NCI-H1417 treated with DMSO at 0.1 percent for 48 hours (cell line): ENCODE results near the gene WHAMM.
"Not testable (repeated sequence)": the region's sequence is repeated elsewhere in the genome, so short reads cannot be mapped to it uniquely, and the experiment has no call there.

Experiments
- DNase-seq: peaks from one replicate; lab custom pipeline; 2025; lab: John Stamatoyannopoulos, UW

The WHAMM gene

GRCh38 chr15:82838096-82838735 is 28.8 kb downstream of the WHAMM start:
- DNase-seq: no peak

DNA sequence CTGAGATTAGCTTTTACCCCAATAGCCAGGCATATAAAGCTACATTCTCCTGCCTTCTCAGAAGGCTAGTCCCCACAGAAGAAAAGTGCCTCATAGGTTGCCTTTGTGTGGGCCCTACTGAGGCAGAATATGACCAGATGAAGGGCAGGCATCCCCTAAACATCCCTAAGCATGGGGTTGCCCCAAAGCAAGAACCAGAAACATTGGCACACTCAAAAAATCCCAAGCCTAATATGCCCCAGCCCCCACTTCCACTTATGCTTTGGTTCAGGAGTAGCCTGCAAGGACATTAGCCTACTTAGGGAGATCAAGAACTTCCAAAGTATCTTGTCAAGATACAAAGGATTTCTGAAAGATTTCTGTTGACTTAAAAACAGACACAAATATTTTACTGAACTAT is 29.7 kb downstream of the WHAMM start:
- no peak for DNase-seq

- DNase-seq: no peak
Observed at GRCh38 chr15:82840166-82840565, 30.7 kb downstream of the WHAMM start.

- DNase-seq: no peak
Observed at GRCh38 chr15:82843566-82843965, 34.1 kb downstream of the WHAMM start.

DNA sequence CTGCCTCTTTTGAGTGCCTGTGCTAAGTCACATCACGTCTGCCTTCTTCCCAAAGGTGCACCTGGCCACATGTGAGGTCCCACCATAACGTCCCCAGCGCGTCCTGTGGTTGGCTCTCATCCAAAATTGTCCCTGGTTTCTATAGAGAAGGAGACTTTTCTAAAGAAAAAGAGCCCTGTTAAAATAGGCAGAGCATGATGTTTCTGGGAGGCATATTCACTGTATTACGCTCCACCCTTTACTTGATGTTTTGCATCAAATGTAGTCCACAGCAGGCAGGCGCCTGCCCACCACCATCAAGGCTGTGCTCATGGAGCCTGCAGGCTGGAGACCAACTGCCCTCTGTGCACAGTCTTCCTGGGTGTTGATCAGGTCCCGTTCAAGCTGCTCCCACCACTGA is 36.3 kb downstream of the WHAMM start:
- no peak for DNase-seq

DNA sequence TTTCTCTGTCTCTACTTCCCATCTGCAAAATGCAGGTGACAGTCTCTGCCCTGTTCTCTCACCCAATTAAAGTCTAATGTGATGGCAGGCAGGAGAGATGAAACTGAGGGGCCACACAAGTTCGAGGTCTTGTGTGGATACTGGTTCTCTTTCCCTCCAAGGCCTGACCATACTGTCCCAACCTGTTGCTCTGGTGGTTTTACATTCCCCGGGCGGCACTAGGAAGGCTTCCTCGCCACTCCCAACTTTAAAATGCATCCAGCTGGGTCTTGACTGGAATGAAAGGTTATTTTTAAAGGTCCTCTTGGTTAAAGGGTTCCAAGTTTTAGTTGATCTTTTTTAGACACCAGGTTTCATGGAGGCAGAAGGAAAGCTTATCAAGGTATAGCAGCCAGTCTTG is 37.2 kb downstream of the WHAMM start:
- no peak for DNase-seq

DNA sequence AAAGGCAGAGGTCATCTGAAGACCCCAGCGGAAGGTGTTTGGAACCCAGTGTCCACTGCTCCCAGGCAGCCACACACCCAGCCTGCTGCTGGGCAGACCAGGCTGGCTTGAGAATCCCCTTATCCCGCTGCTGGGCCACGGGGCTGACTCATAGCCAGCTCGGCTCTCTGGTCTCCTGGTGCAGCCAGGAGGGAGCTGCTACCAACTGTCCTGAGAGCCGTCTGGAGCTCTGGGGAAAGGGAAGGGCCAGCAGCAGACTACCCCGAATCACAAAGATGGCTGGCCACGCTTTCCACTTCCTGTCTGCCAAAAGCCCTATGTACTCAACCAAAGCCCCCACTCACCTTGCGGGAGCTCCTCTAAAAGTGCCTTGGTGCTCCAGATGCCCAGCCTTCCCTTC is 38.3 kb downstream of the WHAMM start:
- no peak for DNase-seq

- no peak for DNase-seq
Observed at GRCh38 chr15:82848241-82848993, 39.0 kb downstream of the WHAMM start.

- DNase-seq: no peak
Observed at GRCh38 chr15:82849556-82850512, 40.4 kb downstream of the WHAMM start.

DNA sequence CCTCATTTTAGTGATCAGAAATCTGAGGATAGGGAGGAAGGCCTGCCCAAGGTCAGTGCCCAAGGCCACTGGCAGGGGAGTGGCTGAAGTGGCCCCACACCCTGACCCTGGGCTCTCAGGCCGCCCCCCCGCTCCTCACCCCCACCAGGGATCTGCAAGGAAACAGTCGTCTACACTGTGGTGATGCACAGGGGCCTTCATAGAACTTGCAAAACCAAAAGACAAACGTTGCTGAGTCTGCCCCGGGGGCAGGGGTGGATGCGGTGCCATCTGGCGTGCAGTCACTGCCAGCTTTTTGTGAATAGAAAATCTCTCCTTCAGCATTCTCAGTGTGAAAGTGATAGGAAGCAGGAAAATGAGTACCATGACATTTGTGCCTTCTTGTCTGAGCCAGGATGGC is 41.3 kb downstream of the WHAMM start:
- DNase-seq: no peak

DNA sequence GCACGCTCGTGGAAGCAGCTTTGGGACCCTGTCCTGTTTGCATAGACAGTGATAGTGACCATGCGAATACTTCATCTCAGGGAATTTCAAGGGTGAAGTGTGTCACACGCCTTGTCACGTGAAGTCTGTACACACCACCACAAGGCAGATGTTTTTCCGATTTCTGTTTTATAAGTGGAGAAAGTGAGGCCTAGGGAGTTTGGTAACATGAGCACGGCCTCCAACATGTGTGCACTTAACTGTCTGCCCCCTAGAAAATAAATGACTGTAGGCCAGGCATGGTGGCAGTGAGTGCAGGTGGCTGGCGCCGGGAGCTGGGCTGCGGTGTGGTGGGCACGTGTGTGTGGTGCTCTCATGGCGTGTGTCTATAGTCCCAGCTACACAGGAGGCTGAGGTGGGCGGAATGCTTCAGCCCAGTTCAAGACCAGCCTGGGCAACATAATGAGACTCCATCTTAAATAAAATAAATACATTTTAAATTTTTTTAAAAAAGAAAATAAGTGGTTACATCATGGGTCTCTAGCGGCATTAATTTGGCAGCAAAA is 42.0 kb downstream of the WHAMM start:
- DNase-seq: no peak

DNA sequence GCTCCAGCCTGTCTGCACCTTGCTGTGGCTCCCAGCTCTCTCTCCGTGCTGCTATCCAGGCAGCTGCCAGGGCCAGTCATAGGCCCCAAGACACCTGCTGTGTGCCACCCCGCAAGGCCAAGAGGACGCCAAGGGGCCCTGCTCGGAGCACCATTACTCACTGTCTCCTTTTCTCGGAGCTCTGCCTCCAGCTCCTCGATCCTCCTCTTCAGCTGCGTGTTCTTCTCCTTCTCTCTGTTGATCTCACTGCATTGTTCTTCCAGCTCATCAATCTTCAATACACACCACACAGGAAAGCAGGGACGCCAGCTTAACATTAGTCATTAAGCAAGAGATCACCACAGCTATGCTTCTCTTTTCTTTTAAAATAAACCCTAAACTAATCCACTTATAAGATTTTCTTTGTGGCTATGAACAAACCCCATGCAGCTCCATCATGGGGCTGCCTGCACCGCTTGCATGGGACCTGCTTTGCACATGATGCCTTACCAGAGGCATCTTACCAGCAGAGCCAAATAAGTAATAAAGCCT is 42.6 kb downstream of the WHAMM start:
- DNase-seq: no peak

DNA sequence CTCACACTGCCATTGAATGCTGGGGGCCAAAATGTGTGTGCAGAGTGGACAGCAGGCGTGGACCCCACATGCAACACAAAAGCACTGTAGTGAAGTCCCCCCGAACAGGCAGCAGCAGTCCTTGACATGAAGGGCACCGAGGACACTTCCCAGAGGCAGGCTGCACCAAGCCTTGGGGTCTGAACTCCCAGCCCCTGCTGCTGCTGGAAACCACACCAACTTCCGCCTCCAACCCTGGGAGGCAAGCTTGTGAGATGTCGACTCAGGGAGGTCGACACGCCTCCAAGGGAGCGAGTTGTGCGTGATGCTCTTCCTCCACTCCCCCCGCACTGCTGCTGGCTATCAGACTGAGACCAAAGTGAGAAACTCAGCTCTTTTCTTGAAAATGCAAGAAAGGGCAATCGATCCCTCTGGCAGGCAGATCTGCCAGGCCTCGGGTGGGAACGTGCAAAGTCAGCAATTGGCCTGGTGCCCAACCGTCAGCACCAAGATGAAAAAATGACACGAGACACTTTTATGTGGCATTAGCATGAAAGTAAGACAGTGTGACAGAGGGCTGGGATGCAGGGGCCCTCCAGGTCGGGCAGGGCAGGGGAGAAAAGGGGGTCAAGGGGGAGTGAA is 43.6 kb downstream of the WHAMM start:
- no peak for DNase-seq

DNA sequence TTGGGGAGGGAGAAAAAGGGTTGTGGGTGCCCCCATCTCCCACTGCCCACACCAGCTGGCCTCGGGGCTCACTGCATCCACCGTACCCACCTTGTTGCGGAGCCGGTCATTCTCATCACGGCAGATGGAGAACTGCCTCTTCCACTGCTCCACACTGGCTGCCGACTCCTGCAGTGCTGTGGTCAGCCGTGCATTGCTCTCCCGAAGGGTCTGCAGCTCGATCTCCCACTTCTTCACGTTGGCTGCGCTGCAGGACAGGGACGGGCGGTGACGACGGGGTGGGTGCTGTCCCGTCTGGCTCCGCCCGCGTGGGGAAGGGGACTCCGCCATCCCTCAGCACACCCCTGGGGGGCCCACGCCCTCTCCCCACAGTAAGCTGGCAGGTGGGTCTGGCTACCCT is 45.1 kb downstream of the WHAMM start:
- no peak for DNase-seq

DNA sequence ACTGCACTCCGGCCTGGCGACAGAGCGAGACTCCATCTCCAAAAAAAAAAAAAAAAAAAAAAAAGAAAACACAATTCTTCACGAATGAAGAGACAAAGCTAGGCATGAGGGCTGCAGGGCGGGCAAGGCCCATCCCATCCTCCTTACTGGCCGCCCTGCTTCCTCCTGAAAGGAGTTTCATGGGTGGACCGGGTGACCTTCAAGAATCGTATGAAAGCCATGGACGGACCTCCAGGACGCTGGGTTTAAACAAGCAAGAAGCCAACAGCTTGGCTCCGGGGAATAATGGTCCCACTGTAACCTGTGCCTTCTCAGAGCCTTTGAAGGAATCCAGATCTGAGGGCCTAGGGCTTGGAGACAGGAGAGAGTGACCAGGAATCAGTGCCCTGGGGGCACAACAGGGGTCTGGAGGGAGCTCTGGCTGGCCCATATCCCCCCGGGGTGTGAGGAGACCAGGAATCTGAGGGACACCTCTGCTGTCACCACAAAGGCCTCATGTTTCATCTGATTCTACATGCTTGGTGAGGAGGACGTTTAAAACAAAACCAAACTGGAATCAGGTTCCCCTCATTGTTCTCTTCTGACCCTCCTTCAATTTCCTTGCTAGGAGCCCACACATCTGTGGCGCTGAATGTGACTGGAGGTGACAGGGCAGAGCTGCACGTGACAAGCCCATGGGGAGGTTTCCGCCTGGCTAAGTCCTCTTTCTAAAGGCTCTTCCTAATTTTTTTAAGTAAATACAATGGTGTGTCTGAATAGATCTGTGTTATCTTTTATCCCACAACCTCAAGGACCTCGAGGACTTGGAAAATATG is 46.1 kb downstream of the WHAMM start:
- no peak for DNase-seq

- no peak for DNase-seq
Observed at GRCh38 chr15:82856397-82857170, 47.2 kb downstream of the WHAMM start.

DNA sequence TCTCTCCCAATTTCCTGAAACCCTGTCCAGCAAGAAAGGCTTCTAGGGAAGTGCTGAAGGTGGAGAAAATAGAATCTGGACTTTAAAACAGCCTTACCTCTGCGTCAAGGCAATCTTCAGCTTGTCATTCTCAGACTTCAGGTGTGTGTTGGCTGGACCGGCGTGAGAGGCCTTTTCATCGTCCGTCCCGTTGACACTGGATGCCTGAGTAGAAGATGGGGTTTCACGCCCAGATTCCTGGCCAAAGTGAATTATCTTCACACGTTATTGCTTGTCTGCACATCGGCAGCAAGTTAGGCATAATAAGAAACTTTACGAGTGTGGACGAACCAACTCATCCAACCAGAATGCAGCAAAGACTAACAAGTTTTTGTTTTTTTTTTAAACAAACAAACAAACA is 49.5 kb downstream of the WHAMM start:
- no peak for DNase-seq

- no peak for DNase-seq
Observed at GRCh38 chr15:82862886-82863285, 53.5 kb downstream of the WHAMM start.

- no peak for DNase-seq
Observed at GRCh38 chr15:82864967-82865366, 55.5 kb downstream of the WHAMM start.

- DNase-seq: not testable (repeated sequence)
Observed at GRCh38 chr15:82865581-82865980, 56.2 kb downstream of the WHAMM start.
